Measurements from ENCODE around the gene SIDT2. TPM values are rescaled to one million over a fixed set of nuclear protein-coding genes. Genes with fewer than 3 reads are reported as not detected.

SIDT2 gene
- total RNA-seq, 1 experiment from 2014 or later: 27.6 TPM

DNA sequence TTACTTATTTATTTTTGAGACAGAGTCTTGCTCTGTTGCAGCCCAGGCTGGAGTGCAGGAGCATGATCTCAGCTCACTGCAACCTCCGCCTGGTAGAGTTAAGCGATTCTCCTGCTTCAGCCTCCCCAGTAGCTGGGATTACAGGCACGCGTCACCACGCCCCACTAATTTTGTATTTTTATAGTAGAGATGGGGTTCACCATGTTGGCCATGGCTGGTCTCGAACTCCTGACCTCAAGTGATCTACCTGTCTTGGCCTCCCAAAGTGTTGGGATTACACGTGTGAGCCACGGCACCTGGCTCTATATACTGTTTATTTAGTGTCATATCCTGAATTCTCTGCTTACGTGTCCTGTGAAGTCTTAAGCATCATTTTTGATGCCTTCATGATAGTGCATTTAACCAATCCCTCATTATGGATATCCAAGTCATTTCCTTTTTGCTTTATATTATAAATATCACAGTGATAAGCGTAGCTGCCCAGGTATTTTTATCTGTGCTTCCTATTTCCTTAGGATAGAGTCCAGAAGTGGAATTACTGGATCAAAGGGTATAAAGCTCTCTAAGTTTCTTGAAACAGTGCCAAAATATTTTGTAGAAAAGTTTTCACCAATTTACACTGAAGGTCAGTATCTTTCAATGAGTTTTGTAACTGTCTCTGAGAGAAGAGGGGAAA is 871 bp upstream of the SIDT2 start:
- TF ChIP-seq ETV6 (CRISPR knock-in tag; IDR thresholded peaks at IDR 0.05): no peak
- no peak for TF ChIP-seq JUN (CRISPR knock-in tag; IDR thresholded peaks at IDR 0.05)
- no peak for TF ChIP-seq GRHL2 (CRISPR knock-in tag; IDR thresholded peaks at IDR 0.05; ENCODE audit: insufficient replicate concordance, severe bottlenecking)
- TF ChIP-seq, protein P1, sequence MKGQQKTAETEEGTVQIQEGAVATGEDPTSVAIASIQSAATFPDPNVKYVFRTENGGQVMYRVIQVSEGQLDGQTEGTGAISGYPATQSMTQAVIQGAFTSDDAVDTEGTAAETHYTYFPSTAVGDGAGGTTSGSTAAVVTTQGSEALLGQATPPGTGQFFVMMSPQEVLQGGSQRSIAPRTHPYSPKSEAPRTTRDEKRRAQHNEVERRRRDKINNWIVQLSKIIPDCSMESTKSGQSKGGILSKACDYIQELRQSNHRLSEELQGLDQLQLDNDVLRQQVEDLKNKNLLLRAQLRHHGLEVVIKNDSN (CRISPR knock-in tag; IDR thresholded peaks at IDR 0.05): no peak
- TF ChIP-seq, protein P2, sequence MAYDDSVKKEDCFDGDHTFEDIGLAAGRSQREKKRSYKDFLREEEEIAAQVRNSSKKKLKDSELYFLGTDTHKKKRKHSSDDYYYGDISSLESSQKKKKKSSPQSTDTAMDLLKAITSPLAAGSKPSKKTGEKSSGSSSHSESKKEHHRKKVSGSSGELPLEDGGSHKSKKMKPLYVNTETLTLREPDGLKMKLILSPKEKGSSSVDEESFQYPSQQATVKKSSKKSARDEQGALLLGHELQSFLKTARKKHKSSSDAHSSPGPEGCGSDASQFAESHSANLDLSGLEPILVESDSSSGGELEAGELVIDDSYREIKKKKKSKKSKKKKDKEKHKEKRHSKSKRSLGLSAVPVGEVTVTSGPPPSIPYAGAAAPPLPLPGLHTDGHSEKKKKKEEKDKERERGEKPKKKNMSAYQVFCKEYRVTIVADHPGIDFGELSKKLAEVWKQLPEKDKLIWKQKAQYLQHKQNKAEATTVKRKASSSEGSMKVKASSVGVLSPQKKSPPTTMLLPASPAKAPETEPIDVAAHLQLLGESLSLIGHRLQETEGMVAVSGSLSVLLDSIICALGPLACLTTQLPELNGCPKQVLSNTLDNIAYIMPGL (CRISPR knock-in tag; IDR thresholded peaks at IDR 0.05): no peak
- TF ChIP-seq TEAD1 (CRISPR knock-in tag; IDR thresholded peaks at IDR 0.05): no peak
- TF ChIP-seq, protein P3, sequence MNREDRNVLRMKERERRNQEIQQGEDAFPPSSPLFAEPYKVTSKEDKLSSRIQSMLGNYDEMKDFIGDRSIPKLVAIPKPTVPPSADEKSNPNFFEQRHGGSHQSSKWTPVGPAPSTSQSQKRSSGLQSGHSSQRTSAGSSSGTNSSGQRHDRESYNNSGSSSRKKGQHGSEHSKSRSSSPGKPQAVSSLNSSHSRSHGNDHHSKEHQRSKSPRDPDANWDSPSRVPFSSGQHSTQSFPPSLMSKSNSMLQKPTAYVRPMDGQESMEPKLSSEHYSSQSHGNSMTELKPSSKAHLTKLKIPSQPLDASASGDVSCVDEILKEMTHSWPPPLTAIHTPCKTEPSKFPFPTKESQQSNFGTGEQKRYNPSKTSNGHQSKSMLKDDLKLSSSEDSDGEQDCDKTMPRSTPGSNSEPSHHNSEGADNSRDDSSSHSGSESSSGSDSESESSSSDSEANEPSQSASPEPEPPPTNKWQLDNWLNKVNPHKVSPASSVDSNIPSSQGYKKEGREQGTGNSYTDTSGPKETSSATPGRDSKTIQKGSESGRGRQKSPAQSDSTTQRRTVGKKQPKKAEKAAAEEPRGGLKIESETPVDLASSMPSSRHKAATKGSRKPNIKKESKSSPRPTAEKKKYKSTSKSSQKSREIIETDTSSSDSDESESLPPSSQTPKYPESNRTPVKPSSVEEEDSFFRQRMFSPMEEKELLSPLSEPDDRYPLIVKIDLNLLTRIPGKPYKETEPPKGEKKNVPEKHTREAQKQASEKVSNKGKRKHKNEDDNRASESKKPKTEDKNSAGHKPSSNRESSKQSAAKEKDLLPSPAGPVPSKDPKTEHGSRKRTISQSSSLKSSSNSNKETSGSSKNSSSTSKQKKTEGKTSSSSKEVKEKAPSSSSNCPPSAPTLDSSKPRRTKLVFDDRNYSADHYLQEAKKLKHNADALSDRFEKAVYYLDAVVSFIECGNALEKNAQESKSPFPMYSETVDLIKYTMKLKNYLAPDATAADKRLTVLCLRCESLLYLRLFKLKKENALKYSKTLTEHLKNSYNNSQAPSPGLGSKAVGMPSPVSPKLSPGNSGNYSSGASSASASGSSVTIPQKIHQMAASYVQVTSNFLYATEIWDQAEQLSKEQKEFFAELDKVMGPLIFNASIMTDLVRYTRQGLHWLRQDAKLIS (CRISPR knock-in tag; IDR thresholded peaks at IDR 0.05; ENCODE audit: borderline replicate concordance): no peak
- no peak for TF ChIP-seq SMAD3 (CRISPR knock-in tag; IDR thresholded peaks at IDR 0.05; ENCODE audit: borderline replicate concordance)
- no peak for TF ChIP-seq ZNF396 (CRISPR knock-in tag; IDR thresholded peaks at IDR 0.05; ENCODE audit: borderline replicate concordance)
- TF ChIP-seq, protein P4, sequence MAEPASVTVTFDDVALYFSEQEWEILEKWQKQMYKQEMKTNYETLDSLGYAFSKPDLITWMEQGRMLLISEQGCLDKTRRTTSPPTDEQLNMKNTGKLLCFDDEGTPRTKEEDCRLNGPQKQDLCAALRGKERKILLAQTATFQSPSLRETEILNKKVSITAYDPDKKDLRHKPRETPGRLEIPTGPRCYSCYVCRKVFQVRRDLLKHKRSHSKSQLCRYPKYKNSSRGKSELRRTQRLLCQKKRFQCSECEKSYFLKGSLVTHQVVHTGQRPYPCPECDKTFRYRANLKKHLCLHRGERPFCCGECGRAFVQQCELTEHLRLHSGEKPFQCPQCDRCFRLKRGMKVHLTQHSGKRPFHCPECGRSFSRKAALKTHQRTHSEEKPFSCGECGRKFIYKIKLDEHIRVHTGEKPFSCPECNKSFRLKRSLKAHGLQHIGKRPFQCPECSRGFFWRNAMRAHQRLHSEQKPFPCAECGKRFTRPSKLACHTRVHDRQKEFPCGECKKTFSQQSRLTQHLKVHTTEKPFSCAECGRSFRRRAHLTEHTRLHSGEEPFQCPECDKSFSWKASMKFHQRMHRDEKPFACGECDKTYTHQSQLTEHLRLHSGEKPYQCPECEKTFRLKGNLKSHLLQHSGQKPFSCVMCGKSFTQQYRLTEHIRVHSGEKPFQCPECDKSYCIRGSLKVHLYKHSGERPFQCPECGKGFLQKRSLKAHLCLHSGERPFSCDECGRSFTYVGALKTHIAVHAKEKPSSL (CRISPR knock-in tag; conservative IDR thresholded peaks at IDR 0.05): no peak
- no peak for TF ChIP-seq ERG (CRISPR knock-in tag; IDR thresholded peaks at IDR 0.05)
- TF ChIP-seq FOXK1 (CRISPR knock-in tag; IDR thresholded peaks at IDR 0.05): no peak
- no peak for TF ChIP-seq ESRRA (CRISPR knock-in tag; IDR thresholded peaks at IDR 0.05; ENCODE audit: borderline replicate concordance)
- TF ChIP-seq HMGA2 (CRISPR knock-in tag; IDR thresholded peaks at IDR 0.05): no peak
- no peak for TF ChIP-seq RORB (CRISPR knock-in tag; IDR thresholded peaks at IDR 0.05)
- no peak for TF ChIP-seq ZNF317 (CRISPR knock-in tag; IDR thresholded peaks at IDR 0.05; ENCODE audit: borderline replicate concordance, low read depth)
- TF ChIP-seq ZNF263 (CRISPR knock-in tag; IDR thresholded peaks at IDR 0.05; ENCODE audit: low read depth): no peak
- TF ChIP-seq, protein P5, sequence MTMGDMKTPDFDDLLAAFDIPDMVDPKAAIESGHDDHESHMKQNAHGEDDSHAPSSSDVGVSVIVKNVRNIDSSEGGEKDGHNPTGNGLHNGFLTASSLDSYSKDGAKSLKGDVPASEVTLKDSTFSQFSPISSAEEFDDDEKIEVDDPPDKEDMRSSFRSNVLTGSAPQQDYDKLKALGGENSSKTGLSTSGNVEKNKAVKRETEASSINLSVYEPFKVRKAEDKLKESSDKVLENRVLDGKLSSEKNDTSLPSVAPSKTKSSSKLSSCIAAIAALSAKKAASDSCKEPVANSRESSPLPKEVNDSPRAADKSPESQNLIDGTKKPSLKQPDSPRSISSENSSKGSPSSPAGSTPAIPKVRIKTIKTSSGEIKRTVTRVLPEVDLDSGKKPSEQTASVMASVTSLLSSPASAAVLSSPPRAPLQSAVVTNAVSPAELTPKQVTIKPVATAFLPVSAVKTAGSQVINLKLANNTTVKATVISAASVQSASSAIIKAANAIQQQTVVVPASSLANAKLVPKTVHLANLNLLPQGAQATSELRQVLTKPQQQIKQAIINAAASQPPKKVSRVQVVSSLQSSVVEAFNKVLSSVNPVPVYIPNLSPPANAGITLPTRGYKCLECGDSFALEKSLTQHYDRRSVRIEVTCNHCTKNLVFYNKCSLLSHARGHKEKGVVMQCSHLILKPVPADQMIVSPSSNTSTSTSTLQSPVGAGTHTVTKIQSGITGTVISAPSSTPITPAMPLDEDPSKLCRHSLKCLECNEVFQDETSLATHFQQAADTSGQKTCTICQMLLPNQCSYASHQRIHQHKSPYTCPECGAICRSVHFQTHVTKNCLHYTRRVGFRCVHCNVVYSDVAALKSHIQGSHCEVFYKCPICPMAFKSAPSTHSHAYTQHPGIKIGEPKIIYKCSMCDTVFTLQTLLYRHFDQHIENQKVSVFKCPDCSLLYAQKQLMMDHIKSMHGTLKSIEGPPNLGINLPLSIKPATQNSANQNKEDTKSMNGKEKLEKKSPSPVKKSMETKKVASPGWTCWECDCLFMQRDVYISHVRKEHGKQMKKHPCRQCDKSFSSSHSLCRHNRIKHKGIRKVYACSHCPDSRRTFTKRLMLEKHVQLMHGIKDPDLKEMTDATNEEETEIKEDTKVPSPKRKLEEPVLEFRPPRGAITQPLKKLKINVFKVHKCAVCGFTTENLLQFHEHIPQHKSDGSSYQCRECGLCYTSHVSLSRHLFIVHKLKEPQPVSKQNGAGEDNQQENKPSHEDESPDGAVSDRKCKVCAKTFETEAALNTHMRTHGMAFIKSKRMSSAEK (CRISPR knock-in tag; IDR thresholded peaks at IDR 0.05; ENCODE audit: borderline replicate concordance): no peak
- no peak for TF ChIP-seq RELA (CRISPR knock-in tag; IDR thresholded peaks at IDR 0.05; ENCODE audit: borderline replicate concordance)
- TF ChIP-seq, protein P6, sequence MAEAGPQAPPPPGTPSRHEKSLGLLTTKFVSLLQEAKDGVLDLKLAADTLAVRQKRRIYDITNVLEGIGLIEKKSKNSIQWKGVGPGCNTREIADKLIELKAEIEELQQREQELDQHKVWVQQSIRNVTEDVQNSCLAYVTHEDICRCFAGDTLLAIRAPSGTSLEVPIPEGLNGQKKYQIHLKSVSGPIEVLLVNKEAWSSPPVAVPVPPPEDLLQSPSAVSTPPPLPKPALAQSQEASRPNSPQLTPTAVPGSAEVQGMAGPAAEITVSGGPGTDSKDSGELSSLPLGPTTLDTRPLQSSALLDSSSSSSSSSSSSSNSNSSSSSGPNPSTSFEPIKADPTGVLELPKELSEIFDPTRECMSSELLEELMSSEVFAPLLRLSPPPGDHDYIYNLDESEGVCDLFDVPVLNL (CRISPR knock-in tag; IDR thresholded peaks at IDR 0.05; ENCODE audit: borderline replicate concordance, low read depth): no peak
- Mint-ChIP-seq H3K4me1 (peaks cover 30% of the 10 kb centered on the region), H3K27ac (peak overlapping the region; percentile 95), H3K36me3 (peaks cover 5% of the 10 kb centered on the region; the same call in 1 of the 2 replicates), H3K4me3 (peak overlapping the region; percentile 92), H3K9me3 (no peaks in the 10 kb centered on the region), H3K27me3 (ENCODE audit: low read depth) (peaks cover 6% of the 10 kb centered on the region)
- ATAC-seq: no peak
- CTCF ChIA-PET: interaction anchor here (0.6 to 5.6 kb wide), 12 partner anchors 18 to 341 kb away, joined by 3 to 68 read pairs (median 10); partner anchors contain the start of genes PCSK7 and RNF214
- DNase-seq (ENCODE audit: low spot score): no peak
- POLR2A ChIA-PET: interaction anchor here (0.9 to 2.3 kb wide), 7 partner anchors 8 to 49 kb away, joined by 3 to 17 read pairs (median 4); partner anchors contain the start of gene PAFAH1B2

Measured in WTC11 (cell line).